Measurements from ENCODE around the gene EPB41L4B. TPM values are rescaled to one million over a fixed set of nuclear protein-coding genes. Genes with fewer than 3 reads are reported as not detected.

EPB41L4B gene
- total RNA-seq, 1 experiment from 2014 or later, result 4.6 TPM

GRCh38 chr9:109311286-109311685 lies 9.6 kb downstream of the EPB41L4B start:
- Mint-ChIP-seq H3K9me3 (ENCODE audit: low read depth, unreplicated experiment) (no peaks in the 10 kb centered on the region), H3K4me1 (ENCODE audit: low read depth, unreplicated experiment) (peaks cover 65% of the 10 kb centered on the region), H3K36me3 (ENCODE audit: insufficient read depth, unreplicated experiment) (peaks cover 10% of the 10 kb centered on the region), H3K27ac (ENCODE audit: unreplicated experiment) (no peak overlapping the region), H3K27me3 (ENCODE audit: unreplicated experiment) (no peaks in the 10 kb centered on the region), H3K4me3 (ENCODE audit: low read depth, unreplicated experiment) (no peak overlapping the region)
- no peak for TF ChIP-seq CTCF (IDR thresholded peaks at IDR 0.05; ENCODE audit: unreplicated experiment)
- intact Hi-C loops (cut with micrococcal nuclease; ENCODE audit: unreplicated experiment), result loop anchor here (10.0 kb wide), 1 partner anchor 276 kb away; no protein-coding TSS in a partner anchor
- CTCF ChIA-PET, result no interaction called here
- no peak for DNase-seq
- no TSS peak for BruUV-seq (replicated peaks)

- Mint-ChIP-seq H3K36me3 (ENCODE audit: insufficient read depth, unreplicated experiment) (peaks cover 4% of the 10 kb centered on the region), H3K4me3 (ENCODE audit: low read depth, unreplicated experiment) (no peak overlapping the region), H3K27ac (ENCODE audit: unreplicated experiment) (no peak overlapping the region), H3K9me3 (ENCODE audit: low read depth, unreplicated experiment) (no peaks in the 10 kb centered on the region), H3K4me1 (ENCODE audit: low read depth, unreplicated experiment) (peaks cover 57% of the 10 kb centered on the region), H3K27me3 (ENCODE audit: unreplicated experiment) (no peaks in the 10 kb centered on the region)
- intact Hi-C loops (cut with micrococcal nuclease; ENCODE audit: unreplicated experiment), result loop anchor here (10.0 kb wide), 1 partner anchor 276 kb away; no protein-coding TSS in a partner anchor
- no peak for DNase-seq
- CTCF ChIA-PET, result no interaction called here
- no peak for TF ChIP-seq CTCF (IDR thresholded peaks at IDR 0.05; ENCODE audit: unreplicated experiment)
- no TSS peak for BruUV-seq (replicated peaks)
Observed at GRCh38 chr9:109310486-109310901, 10.4 kb downstream of the EPB41L4B start.

GRCh38 chr9:109309282-109309681 lies 11.6 kb downstream of the EPB41L4B start:
- Mint-ChIP-seq H3K4me3 (ENCODE audit: low read depth, unreplicated experiment) (no peak overlapping the region), H3K4me1 (ENCODE audit: low read depth, unreplicated experiment) (peaks cover 50% of the 10 kb centered on the region), H3K36me3 (ENCODE audit: insufficient read depth, unreplicated experiment) (peaks cover 4% of the 10 kb centered on the region), H3K27ac (ENCODE audit: unreplicated experiment) (no peak overlapping the region), H3K27me3 (ENCODE audit: unreplicated experiment) (no peaks in the 10 kb centered on the region), H3K9me3 (ENCODE audit: low read depth, unreplicated experiment) (no peaks in the 10 kb centered on the region)
- DNase-seq, result no peak
- intact Hi-C loops (cut with micrococcal nuclease; ENCODE audit: unreplicated experiment), result no loop called here
- CTCF ChIA-PET, result no interaction called here
- TF ChIP-seq CTCF (IDR thresholded peaks at IDR 0.05; ENCODE audit: unreplicated experiment), result no peak
- no TSS peak for BruUV-seq (replicated peaks)

- intact Hi-C loops (cut with micrococcal nuclease; ENCODE audit: unreplicated experiment), result no loop called here
- Mint-ChIP-seq H3K27ac (ENCODE audit: unreplicated experiment) (no peak overlapping the region), H3K4me3 (ENCODE audit: low read depth, unreplicated experiment) (no peak overlapping the region), H3K4me1 (ENCODE audit: low read depth, unreplicated experiment) (peaks cover 34% of the 10 kb centered on the region), H3K27me3 (ENCODE audit: unreplicated experiment) (no peaks in the 10 kb centered on the region), H3K36me3 (ENCODE audit: insufficient read depth, unreplicated experiment) (no peaks in the 10 kb centered on the region), H3K9me3 (ENCODE audit: low read depth, unreplicated experiment) (no peaks in the 10 kb centered on the region)
- no peak for DNase-seq
- CTCF ChIA-PET, result interaction anchor here (0.6 kb wide), 1 partner anchor 24 kb away, joined by 5 read pairs; no protein-coding TSS in a partner anchor
- BruUV-seq (replicated peaks), result no TSS peak
- no peak for TF ChIP-seq CTCF (IDR thresholded peaks at IDR 0.05; ENCODE audit: unreplicated experiment)
Observed at GRCh38 chr9:109307380-109308240, 13.2 kb downstream of the EPB41L4B start.
